NCI-H2227 treated with DMSO at 0.1 percent for 48 hours (cell line): Measurements from ENCODE around the gene NEUROG1.

Experiments used
- DNase-seq: peaks from one replicate; lab custom pipeline; 2025; lab: John Stamatoyannopoulos, UW

NEUROG1 gene

DNA sequence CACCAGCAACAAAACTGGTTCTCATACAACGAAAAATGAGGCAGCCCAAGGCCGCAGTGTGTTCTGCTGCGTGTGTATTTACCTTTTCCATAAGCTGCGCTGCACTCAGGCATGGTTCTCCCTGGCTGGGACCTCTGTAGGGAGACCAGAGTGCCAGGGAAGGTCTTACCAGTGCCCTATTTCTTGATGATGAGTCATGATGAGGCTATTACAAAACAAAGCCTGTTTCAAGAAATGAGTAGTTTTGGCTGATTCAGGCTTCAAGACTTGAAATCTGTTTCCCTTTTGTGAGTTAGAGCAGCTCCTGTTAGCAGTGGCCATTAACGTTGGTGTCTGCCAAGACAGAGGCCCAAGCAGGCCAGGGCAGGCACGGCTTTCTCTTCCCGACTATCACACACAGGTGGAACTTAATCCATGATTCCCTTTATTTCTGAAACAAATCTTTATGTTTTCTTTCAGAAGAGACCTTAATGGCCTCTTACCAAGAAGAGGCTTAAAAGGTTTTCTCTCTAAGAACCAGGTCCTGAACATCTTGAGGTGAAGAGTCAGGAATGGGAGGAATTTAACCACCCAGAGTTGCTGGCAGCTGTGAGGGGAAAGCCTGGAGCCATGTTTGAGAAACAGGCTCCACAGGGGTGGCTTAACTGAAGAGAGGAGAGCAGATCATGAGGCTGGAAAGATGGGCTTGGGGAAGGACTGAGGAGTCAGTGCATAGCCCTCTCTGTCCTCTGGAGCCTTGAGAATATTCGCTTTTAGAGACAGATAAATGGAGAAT lies 42.2 kb downstream of the NEUROG1 start:
- no peak for DNase-seq

DNA sequence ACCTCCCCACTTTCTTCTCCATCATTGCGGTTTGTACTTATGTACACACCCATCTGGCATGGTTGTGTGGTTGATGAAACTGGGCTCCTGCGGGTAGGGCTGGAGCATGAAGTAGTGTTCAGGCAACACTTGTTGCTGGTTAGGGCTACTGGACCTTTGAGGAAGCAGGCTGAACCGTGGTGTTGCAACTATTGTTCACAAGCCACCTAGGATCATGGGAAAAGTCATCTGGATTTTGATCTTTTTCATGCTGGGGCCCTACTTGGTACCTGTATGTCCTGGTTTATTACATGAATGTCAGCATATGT lies 43.5 kb downstream of the NEUROG1 start:
- DNase-seq, result no peak

GRCh38 chr5:135491552-135492318 lies 44.0 kb downstream of the NEUROG1 start:
- DNase-seq, result no peak

DNA sequence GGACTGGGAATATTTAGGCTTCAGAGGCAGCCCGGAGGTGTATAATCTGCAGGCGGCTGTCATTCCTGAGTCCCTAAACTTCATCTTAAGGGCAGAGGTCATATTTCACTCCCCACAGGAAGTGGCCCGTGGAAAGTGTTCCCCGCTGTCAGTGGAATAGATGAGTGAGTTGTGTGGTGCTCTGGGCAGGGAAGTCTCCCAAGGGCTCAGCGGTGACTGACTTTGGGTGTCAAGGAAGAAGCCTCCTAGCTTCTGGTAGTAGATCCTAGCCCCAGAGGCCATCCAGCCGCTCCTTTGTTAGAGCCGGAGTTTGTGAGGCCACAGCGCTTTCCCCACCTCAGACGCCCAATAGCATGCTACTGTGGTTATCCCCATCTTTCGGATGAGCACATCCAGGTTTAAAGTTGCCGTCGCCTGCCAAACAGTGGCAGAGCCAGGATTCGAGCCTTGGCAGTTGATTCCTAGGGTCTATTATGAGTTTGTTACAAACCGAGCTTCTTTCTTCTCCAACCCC lies 44.7 kb downstream of the NEUROG1 start:
- DNase-seq, result no peak

DNA sequence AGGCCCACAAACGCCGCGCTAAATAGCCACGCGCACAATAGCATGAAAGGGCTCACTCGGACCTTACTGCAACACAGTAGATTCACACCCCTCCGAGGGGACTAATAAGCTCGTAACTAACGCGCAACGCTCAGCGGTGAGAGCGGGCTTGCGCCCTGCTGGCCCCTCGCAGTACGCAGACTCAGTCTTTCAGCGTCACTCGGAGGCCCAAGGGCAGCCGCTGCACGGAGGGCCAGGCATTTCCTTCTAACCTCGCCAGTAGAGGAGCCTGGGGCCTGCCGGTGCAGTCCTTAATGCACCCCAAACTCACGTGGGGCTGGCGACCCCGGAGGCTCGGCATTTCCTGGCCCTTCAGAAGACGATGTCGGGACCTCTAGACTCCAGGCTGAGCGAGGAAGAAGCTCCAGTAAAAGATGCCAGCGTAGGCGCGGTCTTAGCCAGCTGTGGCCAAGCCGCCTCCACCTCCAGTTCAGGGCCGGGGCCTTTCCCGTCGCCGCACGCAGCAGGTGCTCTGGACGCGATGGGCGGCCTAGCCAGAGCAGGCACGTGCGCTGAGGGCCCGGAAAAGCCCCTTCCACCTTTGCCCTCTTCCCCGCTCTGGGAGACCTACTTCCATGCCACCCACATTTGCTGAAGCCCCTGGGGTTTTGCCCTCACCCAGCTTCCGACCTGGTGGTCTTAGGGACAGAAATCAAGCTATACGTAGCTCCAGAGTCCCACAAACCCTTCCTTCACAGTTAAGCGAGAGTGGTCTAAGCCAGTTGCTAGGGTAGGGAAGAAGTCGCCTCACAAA lies 45.3 kb downstream of the NEUROG1 start:
- no peak for DNase-seq

- DNase-seq, result no peak
These were observed 46.1 kb downstream of the NEUROG1 start for GRCh38 chr5:135489466-135490244.

DNA sequence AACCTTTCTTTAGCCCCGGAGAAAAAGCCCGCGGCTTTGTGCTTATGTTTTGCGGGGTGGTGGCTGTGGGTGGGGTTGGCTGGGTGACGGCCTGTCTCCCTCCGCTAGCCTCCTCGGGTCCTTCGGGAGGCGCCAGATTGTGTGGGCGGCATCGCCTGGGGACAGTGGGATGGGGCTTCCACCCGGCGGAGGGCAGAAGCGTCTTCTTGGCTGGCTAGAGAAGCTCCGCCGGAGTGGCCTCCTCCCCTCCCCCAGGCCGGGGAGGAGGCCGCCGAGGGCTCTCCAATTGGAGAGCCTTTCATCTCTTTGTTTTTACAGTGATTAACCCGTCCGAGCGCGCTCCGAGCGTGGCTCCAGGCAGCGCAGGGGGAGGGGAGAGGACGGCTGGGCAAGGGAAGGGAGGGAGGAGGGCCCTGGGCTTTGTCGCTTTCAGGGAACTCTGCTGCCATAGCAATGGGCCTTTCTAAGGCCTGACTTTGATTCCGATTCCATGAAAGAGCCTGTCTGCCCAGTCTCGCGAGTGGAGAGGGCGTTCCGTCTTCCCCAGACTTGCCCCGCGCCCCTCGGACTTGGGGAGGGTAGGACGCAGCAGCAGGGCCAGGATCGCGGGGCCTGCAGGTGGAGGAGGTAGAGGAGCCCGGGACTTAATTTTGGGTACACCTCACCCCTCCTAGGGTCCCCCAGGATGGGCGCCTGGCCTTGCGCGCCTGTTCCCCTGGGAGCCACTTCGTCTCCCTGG lies 46.9 kb downstream of the NEUROG1 start:
- peak; percentile 77 for DNase-seq

- DNase-seq, result no peak
These were observed 47.8 kb downstream of the NEUROG1 start for GRCh38 chr5:135487839-135488514.

GRCh38 chr5:135487037-135487395 lies 48.7 kb downstream of the NEUROG1 start:
- no peak for DNase-seq

GRCh38 chr5:135486131-135487036 lies 49.4 kb downstream of the NEUROG1 start:
- DNase-seq, result no peak

- DNase-seq, result no peak
These were observed 51.1 kb downstream of the NEUROG1 start for GRCh38 chr5:135484674-135485086.
